ENCODE data around the gene IDS.
"Not testable (repeated sequence)": the region's sequence is repeated elsewhere in the genome, so short reads cannot be mapped to it uniquely, and the experiment has no call there.

The IDS gene

GRCh38 chrX:149510386-149510785, 5.3 kb upstream of the IDS start:
- Histone ChIP-seq H3K36me3 (ENCODE audit: insufficient read depth, low read length) (no peaks in the 10 kb centered on the region), H3K4me2 (ENCODE audit: low read length) (no peak overlapping the region), H3K4me3 (ENCODE audit: low read length) (no peak overlapping the region), H3K9me3 (replicated peaks; ENCODE audit: low read length) (no peaks in the 10 kb centered on the region), H3K9ac (ENCODE audit: low read depth, low read length) (no peak overlapping the region), H3K27me3 (ENCODE audit: control insufficient read depth, insufficient read depth, low read length) (peaks cover 3% of the 10 kb centered on the region), H3K4me1 (ENCODE audit: control insufficient read depth, insufficient read depth, low read length) (peaks cover 2% of the 10 kb centered on the region)

DNA sequence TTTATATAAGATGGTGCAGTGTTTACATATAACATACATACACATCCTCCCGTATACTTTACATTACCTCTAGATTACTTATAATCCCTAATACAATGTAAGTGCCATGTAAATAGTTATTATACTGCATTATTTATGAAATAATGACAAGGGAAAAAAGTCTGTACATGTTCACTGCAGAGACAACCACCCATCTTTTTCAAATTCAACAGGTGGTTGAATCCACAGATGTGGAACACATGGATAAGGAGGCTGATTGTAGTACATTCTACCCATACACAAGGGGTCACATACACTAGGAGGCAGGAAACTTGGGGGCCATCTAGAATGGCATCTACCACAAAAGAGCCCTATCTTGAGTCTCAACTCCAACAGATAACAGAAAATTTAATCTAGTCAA, 3.4 kb upstream of the IDS start:
- Histone ChIP-seq H3K27me3 (ENCODE audit: control insufficient read depth, insufficient read depth, low read length) (peaks cover 3% of the 10 kb centered on the region), H3K9ac (ENCODE audit: low read depth, low read length) (no peak overlapping the region), H3K4me2 (ENCODE audit: low read length) (no peak overlapping the region), H3K36me3 (ENCODE audit: insufficient read depth, low read length) (no peaks in the 10 kb centered on the region), H3K9me3 (replicated peaks; ENCODE audit: low read length) (no peaks in the 10 kb centered on the region), H3K4me1 (ENCODE audit: control insufficient read depth, insufficient read depth, low read length) (peaks cover 8% of the 10 kb centered on the region), H3K4me3 (ENCODE audit: low read length) (no peak overlapping the region)

GRCh38 chrX:149506349-149506748, 1.2 kb upstream of the IDS start:
- no peaks in the 10 kb centered on the region for H3K9me3 ChIP-seq (replicated peaks; ENCODE audit: low read length)
- H3K4me1 ChIP-seq (ENCODE audit: control insufficient read depth, insufficient read depth, low read length) = peaks cover 8% of the 10 kb centered on the region
- H3K9ac ChIP-seq (ENCODE audit: low read depth, low read length) = no peak overlapping the region
- no peak overlapping the region for H3K4me3 ChIP-seq (ENCODE audit: low read length)
- H3K27me3 ChIP-seq (ENCODE audit: control insufficient read depth, insufficient read depth, low read length) = peaks cover 3% of the 10 kb centered on the region
- H3K36me3 ChIP-seq (ENCODE audit: insufficient read depth, low read length) = peaks cover 11% of the 10 kb centered on the region
- H3K4me2 ChIP-seq (ENCODE audit: low read length) = no peak overlapping the region

GRCh38 chrX:149505671-149506070, 565 bp upstream of the IDS start:
- Histone ChIP-seq H3K4me3 (ENCODE audit: low read length) (peak overlapping the region; percentile 82), H3K4me2 (ENCODE audit: low read length) (peak overlapping the region; percentile 75), H3K27me3 (ENCODE audit: control insufficient read depth, insufficient read depth, low read length) (peaks cover 3% of the 10 kb centered on the region), H3K9ac (ENCODE audit: low read depth, low read length) (peak overlapping the region; percentile 88), H3K4me1 (ENCODE audit: control insufficient read depth, insufficient read depth, low read length) (peaks cover 8% of the 10 kb centered on the region), H3K36me3 (ENCODE audit: insufficient read depth, low read length) (peaks cover 14% of the 10 kb centered on the region), H3K9me3 (replicated peaks; ENCODE audit: low read length) (no peaks in the 10 kb centered on the region)

DNA sequence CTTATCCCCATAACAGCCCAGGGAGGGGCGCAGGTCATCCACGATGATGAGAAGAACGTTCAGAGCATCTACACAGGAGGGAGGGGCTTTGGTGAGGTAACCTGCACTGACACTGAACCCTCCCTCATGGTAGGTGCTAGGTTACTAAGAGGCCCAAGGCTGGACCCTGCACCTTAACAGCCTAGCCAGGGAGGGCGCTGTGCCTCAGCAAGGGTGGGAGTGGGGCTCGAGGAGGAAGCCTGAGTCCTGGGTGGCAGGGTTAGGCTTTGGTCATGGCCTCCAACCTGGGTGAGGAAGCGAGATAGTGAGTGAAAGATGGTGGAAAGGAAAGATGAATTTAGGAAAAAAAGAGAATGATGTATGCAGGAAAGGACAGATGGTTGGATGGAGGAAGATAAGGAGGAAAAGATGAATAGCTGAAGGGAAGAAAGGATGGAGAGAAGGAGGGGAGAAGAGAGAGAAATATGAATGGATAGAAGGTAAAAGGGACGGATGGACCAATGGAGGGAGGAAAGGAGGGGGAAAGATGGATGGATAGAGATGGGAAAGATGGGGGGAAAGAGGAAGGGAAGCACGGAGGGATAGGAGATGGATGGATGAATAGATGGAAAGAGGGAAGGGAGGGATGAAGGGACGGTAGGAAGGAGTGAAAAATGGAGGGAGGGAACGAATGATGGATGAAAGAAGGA, 736 bp downstream of the IDS start:
- Histone ChIP-seq H3K9me3 (replicated peaks; ENCODE audit: low read length) (no peaks in the 10 kb centered on the region), H3K4me1 (ENCODE audit: control insufficient read depth, insufficient read depth, low read length) (peaks cover 8% of the 10 kb centered on the region), H3K9ac (ENCODE audit: low read depth, low read length) (peak overlapping the region; percentile 88), H3K36me3 (ENCODE audit: insufficient read depth, low read length) (peaks cover 15% of the 10 kb centered on the region), H3K27me3 (ENCODE audit: control insufficient read depth, insufficient read depth, low read length) (peaks cover 2% of the 10 kb centered on the region), H3K4me2 (ENCODE audit: low read length) (peak overlapping the region; percentile 75), H3K4me3 (ENCODE audit: low read length) (peak overlapping the region; percentile 82)

GRCh38 chrX:149503446-149503845, 1.7 kb downstream of the IDS start:
- H3K27me3 ChIP-seq (ENCODE audit: control insufficient read depth, insufficient read depth, low read length); H3K4me1 ChIP-seq (ENCODE audit: control insufficient read depth, insufficient read depth, low read length); H3K9me3 ChIP-seq (replicated peaks; ENCODE audit: low read length); H3K4me3 ChIP-seq (ENCODE audit: low read length); H3K9ac ChIP-seq (ENCODE audit: low read depth, low read length): not testable (repeated sequence)
- H3K4me2 ChIP-seq (ENCODE audit: low read length) = peak overlapping the region; percentile 68
- H3K36me3 ChIP-seq (ENCODE audit: insufficient read depth, low read length) = peaks cover 18% of the 10 kb centered on the region

GRCh38 chrX:149502923-149503322, 2.2 kb downstream of the IDS start:
- H3K4me3 ChIP-seq (ENCODE audit: low read length); H3K27me3 ChIP-seq (ENCODE audit: control insufficient read depth, insufficient read depth, low read length); H3K4me1 ChIP-seq (ENCODE audit: control insufficient read depth, insufficient read depth, low read length); H3K4me2 ChIP-seq (ENCODE audit: low read length); H3K9ac ChIP-seq (ENCODE audit: low read depth, low read length); H3K9me3 ChIP-seq (replicated peaks; ENCODE audit: low read length): not testable (repeated sequence)
- peaks cover 18% of the 10 kb centered on the region for H3K36me3 ChIP-seq (ENCODE audit: insufficient read depth, low read length)

- peaks cover 34% of the 10 kb centered on the region for H3K36me3 ChIP-seq (ENCODE audit: insufficient read depth, low read length)
- no peaks in the 10 kb centered on the region for H3K27me3 ChIP-seq (ENCODE audit: control insufficient read depth, insufficient read depth, low read length)
These were observed 5.3 kb downstream of the IDS start for GRCh38 chrX:149499766-149500165.

DNA sequence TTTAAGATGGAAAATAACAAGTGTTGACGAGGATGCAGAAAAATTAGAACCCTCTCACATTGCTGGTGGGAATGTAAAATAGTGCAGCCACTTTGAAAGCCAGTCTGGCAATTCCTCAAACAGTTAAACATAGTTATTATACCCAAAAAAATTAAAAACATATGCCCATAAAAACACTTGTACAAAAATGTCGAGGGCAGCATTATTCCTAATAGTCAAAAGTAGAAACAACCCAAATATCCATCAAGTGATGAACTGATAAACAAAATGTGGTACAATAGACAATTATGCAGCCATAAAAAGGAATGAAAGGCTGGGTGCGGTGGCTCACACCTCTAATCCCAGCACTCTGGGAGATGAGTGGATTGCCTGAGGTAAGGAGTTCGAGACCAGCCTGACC, 6.3 kb downstream of the IDS start:
- Histone ChIP-seq H3K4me3 (ENCODE audit: low read length) (no peak overlapping the region), H3K4me2 (ENCODE audit: low read length) (no peak overlapping the region), H3K36me3 (ENCODE audit: insufficient read depth, low read length) (peaks cover 42% of the 10 kb centered on the region), H3K4me1 (ENCODE audit: control insufficient read depth, insufficient read depth, low read length) (peaks cover 21% of the 10 kb centered on the region), H3K9ac (ENCODE audit: low read depth, low read length) (no peak overlapping the region), H3K27me3 (ENCODE audit: control insufficient read depth, insufficient read depth, low read length) (no peaks in the 10 kb centered on the region), H3K9me3 (replicated peaks; ENCODE audit: low read length) (no peaks in the 10 kb centered on the region)

More at GRCh38 chrX:149499766-149500165, 5.3 kb downstream of the IDS start:
- no peak overlapping the region for H3K9ac ChIP-seq (ENCODE audit: low read depth, low read length)
- no peak overlapping the region for H3K4me2 ChIP-seq (ENCODE audit: low read length)
- peaks cover 22% of the 10 kb centered on the region for H3K4me1 ChIP-seq (ENCODE audit: control insufficient read depth, insufficient read depth, low read length)
- no peak overlapping the region for H3K4me3 ChIP-seq (ENCODE audit: low read length)
- no peaks in the 10 kb centered on the region for H3K9me3 ChIP-seq (replicated peaks; ENCODE audit: low read length)

DNA sequence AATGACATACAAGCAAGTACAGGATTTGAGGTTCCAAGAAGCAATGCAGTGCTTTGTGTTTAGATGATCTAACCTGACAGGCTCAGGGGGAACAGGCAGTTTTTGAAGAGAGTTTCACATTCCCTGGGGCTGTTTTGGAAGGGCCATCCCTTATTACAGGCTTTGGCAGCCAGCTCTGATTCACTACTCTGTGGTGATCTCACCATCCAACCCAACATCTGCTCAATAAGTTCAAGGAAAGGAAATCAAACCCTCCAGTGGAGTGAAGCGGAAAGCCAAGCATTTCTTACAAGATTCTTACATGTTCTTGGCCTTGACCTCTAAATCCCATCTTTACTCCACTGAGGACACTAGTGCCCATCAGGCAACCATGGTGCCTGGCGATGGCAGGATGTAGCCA, 7.5 kb downstream of the IDS start:
- no peaks in the 10 kb centered on the region for H3K9me3 ChIP-seq (replicated peaks; ENCODE audit: low read length)
- H3K9ac ChIP-seq (ENCODE audit: low read depth, low read length) = no peak overlapping the region
- peaks cover 21% of the 10 kb centered on the region for H3K4me1 ChIP-seq (ENCODE audit: control insufficient read depth, insufficient read depth, low read length)
- no peak overlapping the region for H3K4me2 ChIP-seq (ENCODE audit: low read length)
- no peaks in the 10 kb centered on the region for H3K27me3 ChIP-seq (ENCODE audit: control insufficient read depth, insufficient read depth, low read length)
- H3K4me3 ChIP-seq (ENCODE audit: low read length) = no peak overlapping the region
- peaks cover 47% of the 10 kb centered on the region for H3K36me3 ChIP-seq (ENCODE audit: insufficient read depth, low read length)

- H3K4me3 ChIP-seq (ENCODE audit: low read length) = no peak overlapping the region
- peaks cover 21% of the 10 kb centered on the region for H3K4me1 ChIP-seq (ENCODE audit: control insufficient read depth, insufficient read depth, low read length)
- H3K27me3 ChIP-seq (ENCODE audit: control insufficient read depth, insufficient read depth, low read length) = no peaks in the 10 kb centered on the region
- H3K9me3 ChIP-seq (replicated peaks; ENCODE audit: low read length) = no peaks in the 10 kb centered on the region
- peaks cover 45% of the 10 kb centered on the region for H3K36me3 ChIP-seq (ENCODE audit: insufficient read depth, low read length)
- no peak overlapping the region for H3K9ac ChIP-seq (ENCODE audit: low read depth, low read length)
- H3K4me2 ChIP-seq (ENCODE audit: low read length) = no peak overlapping the region
These were observed 8.1 kb downstream of the IDS start for GRCh38 chrX:149497054-149497453.

DNA sequence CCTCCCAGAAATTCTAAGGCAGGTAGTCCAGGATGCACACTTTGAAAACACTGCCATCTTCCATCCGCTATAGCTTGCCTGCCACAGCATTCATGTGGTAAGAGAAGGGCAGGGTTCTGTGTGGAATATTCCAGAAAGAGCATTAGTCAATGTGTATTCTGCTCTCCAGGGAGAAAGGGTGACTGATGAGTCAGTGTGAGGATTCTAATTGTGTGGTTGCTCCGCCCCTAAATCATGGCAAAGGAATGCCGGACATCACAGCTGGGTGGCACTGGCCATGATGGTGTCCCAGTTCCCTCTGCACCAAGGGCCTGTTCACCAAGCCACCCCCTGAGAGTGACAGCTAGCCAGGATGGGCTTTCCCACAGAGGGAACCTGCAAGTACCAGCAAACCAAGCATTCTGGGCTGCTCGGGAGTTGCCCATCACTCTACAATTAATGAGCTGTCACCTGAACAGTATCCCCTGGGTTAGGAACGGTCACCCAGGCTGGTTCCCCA, 9.5 kb downstream of the IDS start:
- no peak overlapping the region for H3K4me2 ChIP-seq (ENCODE audit: low read length)
- peaks cover 46% of the 10 kb centered on the region for H3K36me3 ChIP-seq (ENCODE audit: insufficient read depth, low read length)
- peaks cover 21% of the 10 kb centered on the region for H3K4me1 ChIP-seq (ENCODE audit: control insufficient read depth, insufficient read depth, low read length)
- H3K9ac ChIP-seq (ENCODE audit: low read depth, low read length) = no peak overlapping the region
- no peaks in the 10 kb centered on the region for H3K9me3 ChIP-seq (replicated peaks; ENCODE audit: low read length)
- H3K27me3 ChIP-seq (ENCODE audit: control insufficient read depth, insufficient read depth, low read length) = no peaks in the 10 kb centered on the region
- H3K4me3 ChIP-seq (ENCODE audit: low read length) = no peak overlapping the region
